ENCODE results near the gene OCEL1. TPM values are rescaled to one million over a fixed set of nuclear protein-coding genes. Genes with fewer than 3 reads are reported as not detected.
"Not testable (repeated sequence)": the region's sequence is repeated elsewhere in the genome, so short reads cannot be mapped to it uniquely, and the experiment has no call there.

The OCEL1 gene, protein sequence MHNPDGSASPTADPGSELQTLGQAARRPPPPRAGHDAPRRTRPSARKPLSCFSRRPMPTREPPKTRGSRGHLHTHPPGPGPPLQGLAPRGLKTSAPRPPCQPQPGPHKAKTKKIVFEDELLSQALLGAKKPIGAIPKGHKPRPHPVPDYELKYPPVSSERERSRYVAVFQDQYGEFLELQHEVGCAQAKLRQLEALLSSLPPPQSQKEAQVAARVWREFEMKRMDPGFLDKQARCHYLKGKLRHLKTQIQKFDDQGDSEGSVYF
- polyA plus RNA-seq: 10 to 100 TPM; 31.4 to 51.3 (median 42.3) TPM

- Mint-ChIP-seq H3K9me3 (no peaks in the 10 kb centered on the region), H3K4me1 (peaks cover 6 to 12% of the 10 kb centered on the region in 2 donors), H3K27ac (peak within 1 kb of the TSS; percentile 95 to 99 (median 96)), H3K36me3 (no peaks in the 10 kb centered on the region), H3K4me3 (peak within 1 kb of the TSS; percentile 91 to 98 (median 95)), H3K27me3 (ENCODE audit: low read depth in 3 of 3) (peaks cover 0 to 12% (median 3%) of the 10 kb centered on the region in 3 donors)
- DNase-seq: peak; percentile 96 to 98 (median 97)
These were observed at the start of gene OCEL1 for GRCh38 chr19:17226002-17226933. OCEL1 (plus strand) TSS chr19:17226226; CDS start chr19:17226248, 22 bp downstream.

- DNase-seq: no peak
- peaks cover 4 to 16% (median 5%) of the 10 kb centered on the region in 3 donors for H3K36me3 Mint-ChIP-seq
- peaks cover 0 to 6% (median 2%) of the 10 kb centered on the region in 3 donors for H3K27me3 Mint-ChIP-seq (ENCODE audit: low read depth in 3 of 3)
- peaks cover 5 to 6% of the 10 kb centered on the region in 2 donors for H3K4me1 Mint-ChIP-seq
- H3K9me3 Mint-ChIP-seq: no peaks in the 10 kb centered on the region
- no peak overlapping the region for H3K27ac Mint-ChIP-seq
- H3K4me3 Mint-ChIP-seq: no peak overlapping the region
These were observed 47.7 kb upstream of the OCEL1 start for GRCh38 chr19:17178291-17178690.

- H3K36me3 Mint-ChIP-seq: peaks cover 3 to 20% (median 9%) of the 10 kb centered on the region in 3 donors
- H3K4me1 Mint-ChIP-seq: peaks cover 33 to 34% of the 10 kb centered on the region in 2 donors
- H3K27ac Mint-ChIP-seq: no peak overlapping the region
- H3K9me3 Mint-ChIP-seq: no peaks in the 10 kb centered on the region
- no peak for DNase-seq
- H3K4me3 Mint-ChIP-seq: no peak overlapping the region
- H3K27me3 Mint-ChIP-seq (ENCODE audit: low read depth in 3 of 3): peaks cover 6 to 18% (median 7%) of the 10 kb centered on the region in 3 donors
These were observed 44.9 kb upstream of the OCEL1 start for GRCh38 chr19:17180997-17181702.

DNA sequence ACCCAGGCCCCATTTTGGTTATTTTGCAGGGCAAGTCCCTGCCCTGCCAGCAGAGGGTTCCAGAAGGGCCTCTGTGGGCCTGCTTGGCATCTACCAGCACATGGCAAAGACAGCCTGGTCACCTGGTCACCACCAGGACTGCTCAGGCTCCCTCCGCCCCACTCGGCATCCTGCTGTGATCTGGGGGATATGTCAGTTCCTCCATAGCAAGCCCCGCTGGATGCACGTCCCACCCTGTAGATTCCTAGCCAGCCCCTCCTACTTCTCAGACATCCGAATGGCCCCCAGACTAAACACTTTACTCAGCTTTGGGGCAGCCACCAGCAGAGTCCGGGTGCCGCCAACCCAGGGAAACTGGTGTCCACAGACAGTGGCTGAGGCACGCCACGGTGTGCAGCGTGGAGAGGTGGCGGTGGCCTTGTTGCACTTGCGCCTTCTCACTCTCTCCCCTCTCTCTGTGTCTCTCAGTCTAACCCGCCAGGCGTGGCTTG is 42.7 kb upstream of the OCEL1 start:
- peak; percentile 43 to 62 (median 59) for DNase-seq
- Mint-ChIP-seq H3K27ac (peak overlapping the region; percentile 96 to 99 (median 96)), H3K36me3 (peaks cover 0 to 23% (median 4%) of the 10 kb centered on the region in 3 donors), H3K9me3 (no peaks in the 10 kb centered on the region), H3K4me3 (peak overlapping the region; percentile 88 to 96 (median 95)), H3K27me3 (ENCODE audit: low read depth in 3 of 3) (peaks cover 6 to 18% (median 10%) of the 10 kb centered on the region in 3 donors), H3K4me1 (peaks cover 33 to 37% of the 10 kb centered on the region in 2 donors)

DNA sequence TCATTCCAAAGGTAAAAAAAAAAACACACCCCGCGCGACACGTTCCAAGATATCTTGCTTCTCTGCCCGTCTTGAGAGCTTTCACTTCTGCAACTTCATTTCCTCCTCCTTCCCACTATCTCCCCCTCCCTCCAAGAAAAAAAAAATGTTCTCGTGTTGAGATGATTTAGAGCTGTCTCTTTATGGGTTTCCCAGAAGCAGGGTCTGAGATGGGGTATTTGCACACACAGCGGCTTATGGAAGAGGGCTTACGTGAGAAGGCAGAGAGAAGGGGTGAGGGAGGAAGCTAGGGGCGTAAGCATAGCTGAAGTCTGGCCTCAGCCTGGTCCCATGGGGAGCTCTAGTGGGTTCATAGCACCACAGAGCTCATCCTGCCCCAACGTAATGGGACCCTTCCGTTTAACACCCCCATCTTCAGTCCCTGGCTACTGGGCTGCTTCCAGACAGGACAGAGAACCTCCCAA is 42.1 kb upstream of the OCEL1 start:
- no peaks in the 10 kb centered on the region for H3K9me3 Mint-ChIP-seq
- peak overlapping the region; percentile 88 to 96 (median 95) for H3K4me3 Mint-ChIP-seq
- peaks cover 6 to 18% (median 10%) of the 10 kb centered on the region in 3 donors for H3K27me3 Mint-ChIP-seq (ENCODE audit: low read depth in 3 of 3)
- peaks cover 33 to 37% of the 10 kb centered on the region in 2 donors for H3K4me1 Mint-ChIP-seq
- H3K27ac Mint-ChIP-seq: peak overlapping the region; percentile 96 to 99 (median 96)
- DNase-seq: no peak
- H3K36me3 Mint-ChIP-seq: peaks cover 0 to 26% (median 7%) of the 10 kb centered on the region in 3 donors

- Mint-ChIP-seq H3K4me1 (peaks cover 33 to 37% of the 10 kb centered on the region in 2 donors), H3K27ac (peak overlapping the region; percentile 96 to 99 (median 96)), H3K9me3 (no peaks in the 10 kb centered on the region), H3K36me3 (peaks cover 0 to 30% (median 7%) of the 10 kb centered on the region in 3 donors), H3K27me3 (ENCODE audit: low read depth in 3 of 3) (peaks cover 6 to 22% (median 10%) of the 10 kb centered on the region in 3 donors), H3K4me3 (peak overlapping the region; percentile 88 to 96 (median 95))
- peak; percentile 73 to 83 (median 83) for DNase-seq
These were observed 41.6 kb upstream of the OCEL1 start for GRCh38 chr19:17184371-17184841.

- Mint-ChIP-seq H3K4me1 (peaks cover 33 to 37% of the 10 kb centered on the region in 2 donors), H3K27ac (peak overlapping the region in 5 of 6 donors; percentile 45 to 96 (median 57)), H3K27me3 (ENCODE audit: low read depth in 3 of 3) (peaks cover 6 to 22% (median 10%) of the 10 kb centered on the region in 3 donors), H3K36me3 (peaks cover 0 to 32% (median 7%) of the 10 kb centered on the region in 3 donors), H3K4me3 (peak overlapping the region; percentile 59 to 90 (median 70)), H3K9me3 (no peaks in the 10 kb centered on the region)
- DNase-seq: peak; percentile 10 to 24 (median 22)
These were observed 40.4 kb upstream of the OCEL1 start for GRCh38 chr19:17185590-17185989.

DNA sequence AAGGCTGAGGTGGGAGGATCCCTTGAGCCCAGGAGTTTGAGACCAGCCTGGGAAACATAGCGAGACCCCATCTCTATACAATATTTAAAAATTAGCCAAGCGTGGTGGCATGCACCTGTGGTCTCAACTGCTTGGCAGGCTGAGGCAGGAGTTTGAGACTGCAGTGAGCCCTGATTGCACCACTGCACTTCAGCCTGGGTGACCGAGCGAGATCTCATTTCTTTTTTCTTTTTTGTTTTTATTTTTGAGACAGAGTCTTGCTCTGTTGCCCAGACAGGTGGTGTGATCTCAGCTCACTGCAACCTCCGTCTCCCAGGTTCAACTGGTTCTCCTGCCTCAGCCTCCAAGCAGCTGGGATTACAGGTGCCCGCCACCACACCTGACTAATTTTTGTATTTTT is 34.3 kb upstream of the OCEL1 start:
- not testable (repeated sequence) for H3K27me3 Mint-ChIP-seq (ENCODE audit: low read depth in 3 of 3); H3K4me1 Mint-ChIP-seq; H3K4me3 Mint-ChIP-seq; H3K9me3 Mint-ChIP-seq; DNase-seq; H3K27ac Mint-ChIP-seq
- peaks cover 17 to 42% (median 19%) of the 10 kb centered on the region in 3 donors for H3K36me3 Mint-ChIP-seq

DNA sequence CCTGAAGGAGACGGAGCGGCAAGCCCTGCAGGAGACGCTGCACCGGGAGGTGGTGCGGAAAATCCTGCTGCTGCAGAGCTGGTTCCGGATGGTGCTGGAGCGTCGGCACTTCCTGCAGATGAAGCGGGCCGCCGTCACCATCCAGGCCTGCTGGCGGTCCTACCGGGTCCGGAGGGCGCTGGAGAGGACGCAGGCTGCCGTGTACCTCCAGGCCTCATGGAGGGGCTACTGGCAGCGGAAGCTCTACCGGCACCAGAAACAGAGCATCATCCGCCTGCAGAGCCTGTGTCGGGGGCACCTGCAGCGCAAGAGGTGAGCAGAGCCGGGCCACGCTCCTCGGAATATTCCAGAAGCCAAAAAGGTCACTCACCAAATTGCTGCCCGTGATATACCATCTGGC is 33.3 kb upstream of the OCEL1 start:
- Mint-ChIP-seq H3K27me3 (ENCODE audit: low read depth in 3 of 3) (peaks cover 0 to 6% (median 0%) of the 10 kb centered on the region in 3 donors), H3K9me3 (no peaks in the 10 kb centered on the region), H3K4me1 (peaks cover 1 to 10% of the 10 kb centered on the region in 2 donors), H3K36me3 (peaks cover 18 to 43% (median 28%) of the 10 kb centered on the region in 3 donors), H3K4me3 (no peak overlapping the region), H3K27ac (no peak overlapping the region)
- no peak for DNase-seq

GRCh38 chr19:17194608-17195007 is 31.4 kb upstream of the OCEL1 start:
- Mint-ChIP-seq H3K4me1 (peaks cover 1 to 10% of the 10 kb centered on the region in 2 donors), H3K9me3 (no peaks in the 10 kb centered on the region), H3K36me3 (peaks cover 21 to 42% (median 26%) of the 10 kb centered on the region in 3 donors), H3K27me3 (ENCODE audit: low read depth in 3 of 3) (peaks cover 0 to 3% (median 0%) of the 10 kb centered on the region in 3 donors), H3K4me3 (no peak overlapping the region), H3K27ac (peak overlapping the region in 1 of 6 donors; percentile 78)
- DNase-seq: no peak

GRCh38 chr19:17195106-17195505 is 30.9 kb upstream of the OCEL1 start:
- Mint-ChIP-seq H3K4me1 (peaks cover 1 to 10% of the 10 kb centered on the region in 2 donors), H3K4me3 (no peak overlapping the region), H3K36me3 (peaks cover 21 to 44% (median 26%) of the 10 kb centered on the region in 3 donors), H3K27ac (peak overlapping the region in 1 of 6 donors; percentile 60), H3K9me3 (no peaks in the 10 kb centered on the region), H3K27me3 (ENCODE audit: low read depth in 3 of 3) (peaks cover 0 to 3% (median 0%) of the 10 kb centered on the region in 3 donors)
- no peak for DNase-seq

GRCh38 chr19:17196610-17197009 is 29.4 kb upstream of the OCEL1 start:
- H3K4me3 Mint-ChIP-seq: no peak overlapping the region
- peak overlapping the region in 4 of 6 donors; percentile 2 to 59 (median 20) for H3K27ac Mint-ChIP-seq
- peaks cover 17 to 45% (median 19%) of the 10 kb centered on the region in 3 donors for H3K36me3 Mint-ChIP-seq
- DNase-seq: no peak
- peaks cover 0 to 3% (median 1%) of the 10 kb centered on the region in 3 donors for H3K27me3 Mint-ChIP-seq (ENCODE audit: low read depth in 3 of 3)
- no peaks in the 10 kb centered on the region for H3K9me3 Mint-ChIP-seq
- H3K4me1 Mint-ChIP-seq: peaks cover 0 to 10% of the 10 kb centered on the region in 2 donors
